Epidermal melanocyte (primary cell): ENCODE measurements around the gene FIS1.
"Not testable (repeated sequence)": the region's sequence is repeated elsewhere in the genome, so short reads cannot be mapped to it uniquely, and the experiment has no call there.

Experiments used
- DNase-seq: peaks from one replicate; pipeline ENCODE4 v3.0.0; 2011; ENCODE audit warnings: low spot score; ENCODE audit not compliant: insufficient read length

The FIS1 gene

DNA sequence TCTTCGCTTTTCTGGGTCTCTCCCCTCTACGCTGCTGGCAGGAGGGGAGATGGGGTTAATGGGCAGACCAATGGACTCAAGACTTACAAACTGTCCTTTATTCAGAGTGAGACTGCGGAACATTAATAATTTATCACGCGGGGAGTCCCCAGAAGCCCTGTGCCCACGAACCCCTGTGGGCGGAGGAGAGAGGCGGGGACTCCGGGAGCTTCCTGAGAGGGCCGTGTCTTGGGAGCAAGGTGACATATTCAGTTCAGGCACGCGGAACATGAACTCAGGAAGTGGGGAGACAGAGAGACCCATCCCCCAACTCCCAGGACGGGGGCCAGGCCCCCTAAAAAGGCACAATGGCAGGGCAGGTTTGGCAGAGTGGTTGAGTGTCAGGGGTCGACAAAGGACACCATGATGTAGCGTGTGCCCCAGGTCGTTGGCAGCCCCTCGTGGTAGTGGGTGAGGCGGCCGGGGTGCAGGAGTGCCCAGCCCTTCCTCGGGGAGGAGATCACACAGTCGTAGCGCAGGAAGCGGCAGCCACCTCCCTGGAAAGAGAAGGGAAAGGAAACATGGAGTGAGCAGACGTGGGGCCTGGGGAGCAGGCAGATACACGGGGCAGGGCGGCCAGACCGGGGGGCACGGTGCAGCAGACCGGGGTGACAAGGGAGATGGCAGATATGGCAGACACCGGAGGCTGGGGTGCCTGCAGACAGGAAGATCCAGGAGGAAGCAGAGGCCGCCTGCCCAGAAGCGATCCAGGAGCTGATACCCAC, 38.8 kb downstream of the FIS1 start:
- DNase-seq = no peak

DNA sequence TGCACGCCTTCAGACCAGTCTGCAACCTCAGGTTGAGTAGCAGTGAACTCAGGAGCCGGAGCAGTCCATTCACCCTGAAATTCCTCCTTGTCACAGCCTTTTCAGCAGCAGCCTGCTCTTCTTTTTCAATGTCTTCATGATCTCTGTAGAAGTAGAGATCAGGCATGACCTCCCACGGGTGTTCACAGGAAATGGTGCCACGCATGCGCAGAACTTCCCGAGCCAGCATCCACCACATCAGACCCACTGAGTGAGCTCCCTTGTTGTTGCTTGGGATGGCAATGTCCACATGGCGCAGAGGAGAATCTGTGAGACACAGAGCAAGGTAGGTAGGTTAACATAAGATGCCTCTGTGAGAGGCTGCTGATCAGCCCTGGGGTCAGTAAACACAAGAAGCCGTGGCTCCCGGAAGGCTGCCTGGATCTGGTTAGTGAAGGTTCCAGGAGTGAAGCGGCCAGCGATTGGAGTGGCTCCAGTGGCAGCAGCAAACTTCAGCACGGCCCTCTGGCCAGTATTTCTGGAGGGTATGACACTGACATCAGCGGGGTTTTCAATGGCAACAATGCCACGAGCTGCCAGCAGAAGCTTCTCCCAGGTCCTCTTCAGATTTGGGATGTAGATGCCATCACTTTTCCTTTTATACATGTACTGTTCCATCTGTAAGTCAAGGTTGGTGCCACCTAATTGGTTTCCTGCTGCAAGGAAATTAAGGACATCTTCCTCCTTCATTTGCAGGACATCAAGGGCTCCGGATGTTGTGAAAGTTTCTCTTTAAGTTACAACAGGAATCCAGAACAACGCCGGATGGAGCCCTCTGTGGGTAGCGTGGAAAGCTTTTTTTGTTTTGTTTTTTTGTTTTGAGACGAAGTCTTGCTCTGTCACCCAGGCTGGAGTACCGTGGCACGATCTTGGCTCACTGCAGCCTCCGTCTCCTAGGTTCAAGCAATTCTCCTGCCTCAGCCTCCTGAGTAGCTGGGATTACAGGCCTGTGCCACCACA, 40.8 kb downstream of the FIS1 start:
- not testable (repeated sequence) for DNase-seq

DNA sequence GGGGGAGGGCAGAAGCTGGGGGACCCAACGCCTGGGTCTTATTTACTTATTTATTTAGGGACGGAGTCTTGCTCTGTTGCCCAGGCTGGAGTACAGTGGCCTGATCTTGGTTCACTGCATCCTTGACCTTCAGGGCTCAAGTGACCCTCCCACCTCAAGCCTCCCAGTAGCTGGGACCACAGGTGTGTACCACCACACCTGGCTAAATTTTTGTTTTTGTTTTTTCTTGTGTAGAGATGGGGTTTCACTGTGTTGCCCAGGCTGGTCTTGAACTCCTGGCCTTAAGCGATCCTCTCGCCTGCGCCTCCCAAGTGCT, 42.3 kb downstream of the FIS1 start:
- DNase-seq = no peak

DNA sequence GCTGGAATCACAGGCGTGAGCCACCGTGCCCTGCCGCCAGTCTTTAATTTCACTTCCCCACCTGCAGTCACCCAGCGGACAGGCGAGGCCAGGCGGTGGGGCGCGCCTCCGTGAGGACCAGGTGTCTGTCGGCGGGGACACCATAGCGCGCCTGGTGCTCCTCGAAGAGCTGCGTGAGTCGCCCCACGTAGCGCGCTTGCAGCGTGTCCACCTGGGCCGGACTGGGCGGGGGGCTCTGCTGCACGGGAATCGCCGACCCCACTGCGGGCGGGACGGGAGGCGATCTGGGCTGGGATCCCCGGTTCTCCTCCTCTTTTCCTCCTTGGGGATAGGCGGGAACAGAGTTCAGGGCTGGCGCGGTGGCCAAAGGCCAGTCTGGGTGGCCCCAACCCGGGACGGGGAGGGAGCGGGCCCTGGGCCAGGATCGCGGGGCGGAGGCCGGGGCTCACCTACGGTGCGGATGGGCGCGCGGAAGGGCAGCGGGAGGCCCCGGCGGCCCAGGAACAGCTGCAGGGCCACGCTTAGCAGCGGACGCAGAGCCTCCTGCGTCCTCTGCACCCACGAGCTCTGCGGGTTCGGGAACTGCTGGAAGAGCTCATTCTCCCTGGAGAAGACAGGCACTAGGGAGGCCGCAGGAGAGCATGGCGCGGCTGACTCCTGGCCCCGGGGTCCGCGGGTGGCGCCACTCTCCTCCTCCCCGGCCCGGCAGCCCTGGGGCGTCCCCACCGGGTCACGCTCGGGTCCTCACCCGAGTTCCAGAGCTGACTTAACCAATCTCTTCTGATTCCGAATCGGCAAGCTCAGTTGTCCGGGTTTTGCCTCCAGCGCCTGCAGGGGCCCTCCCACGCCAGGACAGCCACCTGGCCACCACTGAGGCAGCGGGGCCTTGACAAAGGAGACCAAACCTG, 42.9 kb downstream of the FIS1 start:
- DNase-seq = no peak

DNA sequence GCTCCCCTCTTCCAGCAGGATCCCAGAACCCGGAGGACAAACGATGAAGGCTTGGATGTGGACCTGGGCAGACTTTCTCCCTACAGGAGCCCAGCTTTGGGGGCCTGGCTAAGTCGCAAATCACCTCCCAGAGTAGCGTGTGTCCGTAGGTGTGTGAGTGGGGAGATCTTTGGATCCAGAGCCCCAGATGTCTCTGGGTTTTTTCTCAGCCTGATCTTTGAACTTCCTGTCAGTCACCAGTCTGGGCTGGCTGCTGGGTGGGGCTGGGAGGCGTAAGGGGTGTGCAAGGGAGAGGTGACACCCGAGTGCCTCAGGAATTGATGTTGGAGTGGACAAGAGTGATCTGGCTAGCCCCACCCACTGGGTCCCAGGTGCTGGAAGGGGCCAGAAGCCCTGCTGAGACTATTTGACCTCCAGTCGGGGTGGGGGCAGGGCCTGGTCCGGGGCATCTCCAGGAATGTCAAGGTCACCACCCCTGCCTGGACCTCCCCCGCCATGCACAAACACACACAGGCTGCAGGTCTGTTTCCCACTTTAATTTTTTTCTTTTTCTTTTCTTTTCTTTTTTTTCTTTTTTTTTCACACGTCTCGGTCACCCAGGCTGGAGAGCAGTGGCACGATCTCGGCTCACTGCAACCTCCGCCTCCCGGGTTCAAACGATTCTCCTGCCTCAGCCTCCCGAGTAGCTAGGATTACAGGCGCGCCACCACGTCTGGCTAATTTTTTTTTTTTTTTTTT, 43.9 kb downstream of the FIS1 start, which contains the start of gene MOGAT3:
Gene MOGAT3 (minus strand): TSS at position 175 of the 738 bp plus-strand sequence. CDS start 182 bp downstream, outside the sequence.
- DNase-seq = no peak

DNA sequence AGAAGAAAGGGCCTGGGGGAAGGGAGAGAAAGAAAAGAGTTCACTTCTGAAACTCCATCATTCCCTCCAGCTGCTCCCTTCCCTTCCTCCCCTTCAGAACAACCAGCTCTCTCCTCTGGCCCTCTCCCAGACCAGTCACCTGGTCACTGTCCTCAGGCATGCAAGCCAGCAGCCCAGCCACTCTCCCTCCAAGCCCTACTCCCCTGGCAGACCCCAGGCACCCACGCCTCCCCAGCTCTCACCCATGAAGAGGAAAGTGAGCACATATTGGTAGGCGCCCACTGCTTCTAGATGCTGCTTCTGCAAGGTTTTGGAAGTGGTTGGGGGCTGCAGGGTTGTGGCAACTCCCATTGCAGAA, 44.4 kb downstream of the FIS1 start:
- no peak for DNase-seq

DNA sequence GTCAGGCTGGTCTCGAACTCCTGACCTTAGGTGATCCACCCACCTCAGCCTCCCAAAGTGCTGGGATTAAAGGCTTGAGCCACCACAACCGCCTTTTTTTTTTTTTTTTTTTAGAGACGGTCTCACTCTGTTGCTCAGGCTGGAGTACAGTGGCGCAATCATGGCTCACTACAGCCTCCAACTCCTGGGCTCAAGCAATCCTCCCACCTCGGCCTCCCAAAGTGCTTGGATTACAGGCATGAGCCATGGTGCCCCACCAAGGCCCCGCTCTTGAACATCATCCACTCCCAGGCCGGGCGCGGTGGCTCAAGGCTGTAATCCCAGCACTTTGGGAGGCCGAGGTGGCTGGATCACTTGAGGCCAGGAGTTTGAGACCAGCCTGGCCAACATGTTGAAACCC, 45.4 kb downstream of the FIS1 start:
- not testable (repeated sequence) for DNase-seq

DNA sequence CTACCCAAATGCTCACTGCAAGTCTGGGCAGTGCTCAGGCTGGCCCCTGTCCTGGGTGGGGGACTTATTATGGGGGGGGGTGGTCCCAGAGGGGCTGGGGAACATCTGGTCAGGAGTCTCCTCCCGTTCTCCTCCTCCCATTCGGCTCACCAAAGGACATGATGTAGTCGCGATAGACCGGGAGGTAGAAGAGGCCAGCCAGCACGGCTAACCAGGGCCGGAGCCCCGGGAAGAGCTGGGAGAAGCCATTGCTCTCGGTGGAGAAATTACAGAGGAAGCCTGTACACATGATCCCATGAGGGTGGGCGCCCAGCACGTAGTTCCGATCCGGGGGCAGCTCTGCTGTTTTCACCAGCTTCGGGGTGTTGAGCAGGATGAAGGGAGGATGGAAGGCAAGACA, 46.4 kb downstream of the FIS1 start:
- no peak for DNase-seq

DNA sequence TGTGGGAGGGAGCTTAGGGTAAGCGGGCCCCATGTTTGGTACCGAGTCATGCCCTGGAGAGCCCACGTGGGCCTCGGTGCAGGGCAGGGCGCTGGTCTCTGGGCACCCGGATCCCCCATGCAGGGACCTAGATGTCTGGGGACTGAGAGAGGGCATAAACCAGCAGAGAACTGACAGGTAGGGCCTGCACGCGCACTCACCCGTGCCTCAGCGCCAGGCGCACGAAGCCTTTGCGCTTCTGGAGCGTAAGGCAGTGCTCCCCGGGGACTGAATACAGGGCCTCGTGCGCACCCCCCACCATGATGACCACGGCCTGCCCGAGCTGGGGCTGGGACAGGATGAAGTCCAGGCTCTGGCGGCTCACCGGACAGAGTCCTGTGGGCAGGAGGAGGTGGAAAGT, 46.9 kb downstream of the FIS1 start:
- no peak for DNase-seq

DNA sequence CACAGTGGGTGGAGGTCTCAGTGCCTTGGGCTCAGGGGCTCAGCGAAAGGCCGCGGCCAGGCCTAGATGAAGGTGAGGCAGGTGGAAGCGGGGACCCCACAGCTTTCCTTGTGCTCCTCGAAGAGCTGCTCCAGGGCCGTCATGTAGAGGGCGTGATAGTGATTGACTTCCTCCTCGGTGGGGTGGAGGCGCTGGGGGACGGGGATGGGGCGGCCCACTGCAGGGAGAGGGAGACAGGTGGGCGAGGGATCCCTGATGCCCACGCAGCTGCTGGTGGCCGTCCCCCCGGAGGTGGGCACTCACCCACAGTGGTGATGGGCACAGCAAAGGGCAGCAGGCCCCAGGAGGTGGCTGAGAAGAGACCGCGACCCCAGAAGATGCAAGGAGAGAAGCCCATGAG, 49.0 kb downstream of the FIS1 start:
- no peak for DNase-seq
